Measurements from ENCODE around the gene NUMA1. TPM values are rescaled to one million over a fixed set of nuclear protein-coding genes. Genes with fewer than 3 reads are reported as not detected.

Gene NUMA1
- total RNA-seq, 2 experiments from 2014 or later = 189 to 194 TPM

DNA sequence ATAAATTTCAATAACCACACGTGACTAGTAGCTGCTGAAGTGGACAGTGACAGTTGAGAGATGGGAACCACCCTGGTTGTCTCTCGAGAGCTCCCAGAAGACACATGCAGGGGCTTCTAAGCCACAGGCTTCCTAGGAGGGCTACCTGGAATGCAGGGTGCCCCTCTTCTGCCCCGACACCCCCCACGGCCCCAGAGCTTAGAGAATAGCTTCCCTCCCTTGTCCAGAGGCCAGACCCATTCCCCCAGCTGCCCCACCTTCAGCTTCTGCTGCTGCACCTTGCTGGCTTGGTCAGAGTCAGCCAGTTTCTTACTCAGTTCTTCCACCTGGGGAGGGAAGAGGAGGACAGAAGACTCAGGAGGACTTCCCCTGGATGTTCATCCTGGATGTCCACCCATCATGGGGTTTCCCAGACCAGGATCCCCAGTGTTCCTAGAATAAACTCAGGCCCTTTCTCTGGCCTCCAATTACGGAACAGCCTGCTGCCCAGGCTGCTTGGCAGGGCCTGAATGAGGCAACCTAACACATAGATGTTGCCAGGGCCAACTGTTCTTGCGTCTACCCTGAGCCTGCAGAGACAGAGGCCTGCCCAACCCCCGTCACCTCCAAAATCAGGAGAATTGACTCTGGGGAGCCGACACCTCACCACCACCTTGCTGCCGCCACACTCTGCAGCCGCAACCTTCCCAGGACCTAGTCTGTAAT, 69.7 kb downstream of the NUMA1 start:
- Mint-ChIP-seq H3K9me3 (no peaks in the 10 kb centered on the region), H3K4me3 (no peak overlapping the region), H3K27me3 (ENCODE audit: low read depth) (no peaks in the 10 kb centered on the region), H3K4me1 (ENCODE audit: low read depth) (no peaks in the 10 kb centered on the region), H3K36me3 (ENCODE audit: low read depth) (peaks cover 50% of the 10 kb centered on the region), H3K27ac (no peak overlapping the region)
- CTCF ChIA-PET = no interaction called here
- DNase-seq = no peak
- intact Hi-C loops (cut with micrococcal nuclease) = no loop called here

DNA sequence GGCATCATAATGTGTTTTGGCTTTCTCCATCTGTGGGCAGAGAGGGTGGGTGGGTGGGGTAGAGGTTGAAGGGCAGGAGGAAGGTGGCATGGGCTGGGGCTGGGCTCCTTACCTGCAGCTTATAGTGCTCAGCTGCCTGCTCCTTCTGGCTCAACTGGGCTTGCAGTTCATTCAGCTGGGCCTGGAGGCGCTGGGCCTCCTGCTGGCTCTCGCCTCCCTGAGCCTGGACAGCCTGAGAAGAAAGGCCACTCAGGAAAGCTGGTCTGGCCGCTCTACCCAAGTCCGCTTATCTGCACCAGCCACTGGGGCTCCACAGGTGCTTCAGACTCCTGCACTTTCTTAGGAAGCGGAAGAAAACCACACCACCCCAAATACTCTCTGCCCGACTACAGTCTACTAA, 71.2 kb downstream of the NUMA1 start:
- Mint-ChIP-seq H3K36me3 (ENCODE audit: low read depth) (peaks cover 39% of the 10 kb centered on the region), H3K4me1 (ENCODE audit: low read depth) (no peaks in the 10 kb centered on the region), H3K4me3 (no peak overlapping the region), H3K27me3 (ENCODE audit: low read depth) (no peaks in the 10 kb centered on the region), H3K9me3 (no peaks in the 10 kb centered on the region), H3K27ac (no peak overlapping the region)
- DNase-seq = no peak
- CTCF ChIA-PET = interaction anchor here (0.6 to 1.5 kb wide), 3 partner anchors 10 to 32 kb away, joined by 3 to 5 read pairs (median 4); no protein-coding TSS in a partner anchor
- intact Hi-C loops (cut with micrococcal nuclease) = no loop called here

DNA sequence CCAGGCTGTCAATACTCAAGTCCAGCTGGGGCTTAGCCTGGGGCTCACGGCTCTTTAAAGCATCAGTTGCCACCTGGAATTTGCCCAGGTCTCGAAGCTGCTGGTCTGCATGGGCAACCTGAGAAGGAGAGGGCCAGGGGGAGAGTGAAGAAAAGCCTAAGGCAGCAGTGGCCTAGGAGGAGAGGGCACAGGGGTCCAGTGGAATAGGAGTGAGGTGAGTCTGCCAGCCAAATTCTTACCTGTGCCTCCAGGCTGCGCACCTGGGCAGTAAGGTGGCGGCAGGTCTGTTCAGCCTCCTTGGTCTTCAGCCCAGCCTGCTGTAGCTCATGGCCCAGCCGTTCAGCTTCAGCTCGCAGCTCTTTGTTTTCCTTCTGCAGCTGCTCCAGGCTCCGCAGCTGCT, 71.6 kb downstream of the NUMA1 start:
- CTCF ChIA-PET = interaction anchor here (0.6 to 1.5 kb wide), 3 partner anchors 10 to 32 kb away, joined by 3 to 5 read pairs (median 4); no protein-coding TSS in a partner anchor
- intact Hi-C loops (cut with micrococcal nuclease) = no loop called here
- Mint-ChIP-seq H3K4me1 (ENCODE audit: low read depth) (no peaks in the 10 kb centered on the region), H3K27ac (no peak overlapping the region), H3K27me3 (ENCODE audit: low read depth) (no peaks in the 10 kb centered on the region), H3K4me3 (no peak overlapping the region), H3K9me3 (no peaks in the 10 kb centered on the region), H3K36me3 (ENCODE audit: low read depth) (peaks cover 39% of the 10 kb centered on the region)
- DNase-seq = no peak

DNA sequence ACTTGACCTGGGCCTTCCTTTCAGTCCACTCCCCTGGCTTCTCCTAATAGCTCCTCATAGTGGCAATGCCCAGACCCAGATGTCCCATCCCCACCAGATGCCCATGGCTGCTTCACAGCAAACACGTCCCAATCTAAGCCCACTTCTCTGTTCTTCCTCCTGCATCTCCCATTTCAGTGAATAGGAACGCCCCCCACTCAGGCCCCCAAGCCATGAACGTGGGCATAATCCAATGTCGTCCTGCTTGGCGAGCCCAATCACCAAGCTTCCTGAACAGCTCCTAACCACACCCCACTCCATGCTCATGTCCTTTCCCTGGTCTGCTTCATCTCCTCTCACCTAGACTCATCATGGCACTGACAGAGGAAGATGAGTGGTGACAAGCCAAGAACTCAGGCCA, 72.8 kb downstream of the NUMA1 start:
- H3K36me3 Mint-ChIP-seq (ENCODE audit: low read depth) = peaks cover 36% of the 10 kb centered on the region
- H3K9me3 Mint-ChIP-seq = no peaks in the 10 kb centered on the region
- intact Hi-C loops (cut with micrococcal nuclease) = no loop called here
- H3K27ac Mint-ChIP-seq = no peak overlapping the region
- no peak for DNase-seq
- H3K4me3 Mint-ChIP-seq = no peak overlapping the region
- CTCF ChIA-PET = interaction anchor here (0.7 kb wide), 1 partner anchor 11 kb away, joined by 3 read pairs; no protein-coding TSS in a partner anchor
- no peaks in the 10 kb centered on the region for H3K4me1 Mint-ChIP-seq (ENCODE audit: low read depth)
- no peaks in the 10 kb centered on the region for H3K27me3 Mint-ChIP-seq (ENCODE audit: low read depth)

DNA sequence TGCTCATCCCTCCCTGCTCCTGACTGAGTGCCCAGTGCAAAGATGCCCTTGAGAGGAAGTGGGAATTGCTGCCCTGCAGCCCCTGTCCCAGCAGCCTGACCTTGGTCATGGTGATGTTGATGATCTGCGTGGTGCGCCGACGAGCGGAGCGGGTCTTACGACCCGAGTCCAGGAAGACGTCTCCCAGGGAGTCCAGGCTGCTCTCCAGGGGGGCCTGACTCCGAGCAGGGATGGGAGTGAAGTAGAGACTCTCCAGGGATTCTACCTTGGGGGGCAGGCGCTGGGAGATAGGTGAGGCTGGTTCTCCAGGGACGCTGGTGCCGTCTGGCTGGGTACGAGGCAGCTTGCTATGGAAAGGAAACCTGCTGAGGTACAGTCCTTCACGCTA, 73.3 kb downstream of the NUMA1 start:
- no peak overlapping the region for H3K27ac Mint-ChIP-seq
- H3K9me3 Mint-ChIP-seq = no peaks in the 10 kb centered on the region
- H3K4me1 Mint-ChIP-seq (ENCODE audit: low read depth) = no peaks in the 10 kb centered on the region
- CTCF ChIA-PET = no interaction called here
- no peaks in the 10 kb centered on the region for H3K27me3 Mint-ChIP-seq (ENCODE audit: low read depth)
- H3K36me3 Mint-ChIP-seq (ENCODE audit: low read depth) = peaks cover 36% of the 10 kb centered on the region
- DNase-seq = no peak
- no peak overlapping the region for H3K4me3 Mint-ChIP-seq
- intact Hi-C loops (cut with micrococcal nuclease) = no loop called here

DNA sequence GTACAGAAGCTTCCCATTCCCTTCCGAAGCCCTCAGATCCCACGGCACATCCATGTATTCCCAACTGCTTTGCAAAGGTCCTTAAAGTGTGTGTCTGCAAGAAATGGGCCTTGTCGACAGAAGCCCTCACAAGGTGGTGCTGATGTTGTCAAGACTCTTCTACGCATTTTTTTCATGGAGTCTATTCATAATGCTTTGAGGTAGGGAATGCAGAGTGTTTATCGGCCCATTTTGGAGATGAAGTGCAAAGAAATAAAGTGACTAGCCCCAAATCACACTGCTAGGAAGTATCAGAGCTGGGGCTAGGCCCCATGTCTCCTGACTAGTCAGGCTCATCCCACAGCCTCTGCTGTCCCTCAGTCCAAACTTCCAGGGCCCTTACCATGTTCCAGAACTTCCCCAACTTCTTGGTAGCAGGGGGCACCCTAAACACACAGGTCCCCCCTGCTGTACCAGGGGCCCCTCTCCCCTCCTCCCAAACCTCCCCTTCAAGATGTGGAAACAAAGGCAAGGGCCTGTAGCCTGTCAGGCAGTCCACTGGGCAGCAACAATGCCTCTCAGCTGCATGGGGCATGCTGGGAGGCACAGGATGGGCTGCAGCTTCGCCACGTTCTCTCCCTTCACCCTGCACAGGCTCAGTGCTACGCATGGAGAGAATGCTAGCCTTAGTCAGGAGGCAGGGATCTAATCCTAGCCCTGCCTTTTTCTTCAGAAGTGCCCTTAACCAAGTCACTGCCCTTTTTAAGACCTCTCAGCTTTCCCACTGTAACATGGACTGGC, 73.8 kb downstream of the NUMA1 start:
- no peak overlapping the region for H3K4me3 Mint-ChIP-seq
- H3K27ac Mint-ChIP-seq = peak overlapping the region; percentile 44
- no peaks in the 10 kb centered on the region for H3K4me1 Mint-ChIP-seq (ENCODE audit: low read depth)
- CTCF ChIA-PET = no interaction called here
- DNase-seq = no peak
- intact Hi-C loops (cut with micrococcal nuclease) = no loop called here
- no peaks in the 10 kb centered on the region for H3K27me3 Mint-ChIP-seq (ENCODE audit: low read depth)
- peaks cover 36% of the 10 kb centered on the region for H3K36me3 Mint-ChIP-seq (ENCODE audit: low read depth)
- H3K9me3 Mint-ChIP-seq = no peaks in the 10 kb centered on the region

DNA sequence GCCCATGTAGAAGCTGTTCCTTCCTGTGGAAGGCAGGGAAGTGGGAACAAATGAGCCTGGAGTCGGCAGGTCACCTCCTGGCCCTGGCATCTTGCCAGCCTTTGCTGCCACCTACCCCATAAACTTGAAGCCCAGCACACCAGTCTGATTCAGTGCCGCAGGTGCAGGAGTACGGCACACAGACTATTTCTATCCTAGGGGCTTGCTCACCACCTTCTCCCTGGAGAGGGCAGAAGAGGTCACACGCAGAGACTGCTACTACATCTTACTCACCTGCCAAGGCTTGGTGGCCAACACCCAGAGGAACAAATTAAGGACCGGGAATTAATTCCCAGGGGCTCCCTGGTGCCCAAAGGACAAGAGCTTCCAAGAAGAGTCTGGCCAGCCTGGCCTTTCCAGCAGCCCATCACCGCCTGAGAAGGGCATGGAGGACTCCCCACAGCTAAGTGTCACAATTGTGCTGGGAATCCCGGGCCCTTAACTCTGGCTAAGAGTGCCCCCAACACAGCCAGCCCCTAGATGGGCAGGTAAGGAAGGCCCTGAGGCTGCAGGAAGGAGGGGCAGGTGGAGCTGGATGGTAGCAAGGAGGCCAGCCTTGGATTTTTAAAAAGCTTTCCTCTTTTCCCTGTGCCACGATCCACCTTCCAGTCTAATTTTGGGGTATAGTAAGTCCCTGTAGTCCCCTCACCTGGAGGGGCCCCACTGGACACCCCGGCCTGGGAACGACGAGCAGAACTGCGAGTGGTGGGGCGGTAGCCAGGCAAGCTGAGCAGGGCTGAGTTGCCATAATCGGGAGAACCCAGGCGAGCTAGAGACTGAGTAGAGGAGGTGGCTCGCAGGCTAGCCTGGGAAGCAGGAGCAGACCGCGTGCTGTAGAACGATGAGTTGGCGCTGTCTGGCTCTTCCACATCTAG, 74.7 kb downstream of the NUMA1 start:
- Mint-ChIP-seq H3K4me1 (ENCODE audit: low read depth) (no peaks in the 10 kb centered on the region), H3K4me3 (no peak overlapping the region), H3K36me3 (ENCODE audit: low read depth) (peaks cover 37% of the 10 kb centered on the region), H3K27me3 (ENCODE audit: low read depth) (no peaks in the 10 kb centered on the region), H3K9me3 (no peaks in the 10 kb centered on the region), H3K27ac (peak overlapping the region; percentile 44)
- DNase-seq = no peak
- CTCF ChIA-PET = no interaction called here
- intact Hi-C loops (cut with micrococcal nuclease) = no loop called here

DNA sequence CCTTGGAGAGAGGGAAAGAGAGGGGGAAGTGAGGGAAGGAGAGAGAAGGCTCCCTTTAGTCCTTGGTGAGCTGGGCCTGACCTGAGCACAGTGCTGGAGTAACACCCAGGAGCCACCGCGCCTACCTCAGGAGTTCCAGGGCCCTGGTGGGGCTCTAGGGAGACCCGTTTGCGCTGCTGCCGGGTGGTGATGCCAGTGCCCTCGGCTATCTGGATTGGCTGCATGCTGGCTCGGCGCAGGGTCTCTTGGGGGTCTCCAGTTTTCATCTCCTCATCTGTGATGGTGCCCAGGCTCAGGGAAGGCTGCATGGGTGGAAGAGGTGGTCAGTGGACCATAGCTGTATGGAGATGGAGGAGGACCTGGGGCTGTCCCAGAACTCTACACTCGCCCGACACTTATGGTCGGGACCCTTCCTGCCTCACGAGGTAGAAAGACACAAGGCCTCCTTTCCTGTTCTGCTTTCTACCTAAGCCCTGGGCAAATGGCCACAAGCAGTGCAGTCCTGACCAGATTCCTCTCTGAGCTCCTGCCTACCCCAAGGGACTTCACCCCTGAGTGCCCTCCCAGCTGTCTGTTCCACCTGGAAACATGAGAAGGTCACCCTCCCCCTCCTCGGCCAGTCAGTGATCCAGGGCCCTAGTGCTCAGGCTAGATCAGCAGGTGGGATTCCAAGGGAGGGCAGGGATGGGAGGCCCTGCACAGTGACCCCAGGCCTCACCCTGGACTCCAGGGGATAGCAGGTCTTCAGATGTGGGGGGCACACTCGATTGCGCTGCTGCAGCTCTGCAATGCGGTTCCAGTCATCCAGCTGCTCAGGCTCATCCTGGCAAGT, 75.6 kb downstream of the NUMA1 start:
- H3K27me3 Mint-ChIP-seq (ENCODE audit: low read depth) = no peaks in the 10 kb centered on the region
- peaks cover 38% of the 10 kb centered on the region for H3K36me3 Mint-ChIP-seq (ENCODE audit: low read depth)
- CTCF ChIA-PET = no interaction called here
- intact Hi-C loops (cut with micrococcal nuclease) = no loop called here
- H3K27ac Mint-ChIP-seq = no peak overlapping the region
- peaks cover 5% of the 10 kb centered on the region for H3K4me1 Mint-ChIP-seq (ENCODE audit: low read depth)
- H3K9me3 Mint-ChIP-seq = no peaks in the 10 kb centered on the region
- H3K4me3 Mint-ChIP-seq = no peak overlapping the region
- no peak for DNase-seq

DNA sequence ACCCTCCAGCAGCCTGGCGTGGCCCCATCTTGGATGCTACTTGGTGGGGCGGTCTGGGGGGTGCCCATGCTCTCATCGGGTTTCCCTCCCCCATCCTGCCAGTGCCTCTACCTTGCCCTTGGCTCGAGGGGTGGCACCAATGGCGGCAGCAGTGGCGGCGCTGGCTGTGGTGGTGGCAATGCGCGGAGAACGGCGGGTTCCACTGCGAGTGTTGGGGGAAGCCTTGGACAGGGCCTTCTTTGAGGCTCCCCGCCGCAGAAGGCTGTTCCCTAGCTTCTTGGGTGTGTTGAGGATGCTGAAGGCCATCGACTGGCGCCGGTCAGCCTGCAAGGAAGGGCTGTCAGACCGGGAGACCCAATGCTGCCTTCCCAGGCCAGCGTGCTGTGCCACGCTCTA, 76.6 kb downstream of the NUMA1 start:
- intact Hi-C loops (cut with micrococcal nuclease) = no loop called here
- Mint-ChIP-seq H3K9me3 (no peaks in the 10 kb centered on the region), H3K4me3 (no peak overlapping the region), H3K36me3 (ENCODE audit: low read depth) (peaks cover 37% of the 10 kb centered on the region), H3K27ac (no peak overlapping the region), H3K27me3 (ENCODE audit: low read depth) (no peaks in the 10 kb centered on the region), H3K4me1 (ENCODE audit: low read depth) (peaks cover 15% of the 10 kb centered on the region)
- no peak for DNase-seq
- CTCF ChIA-PET = no interaction called here

DNA sequence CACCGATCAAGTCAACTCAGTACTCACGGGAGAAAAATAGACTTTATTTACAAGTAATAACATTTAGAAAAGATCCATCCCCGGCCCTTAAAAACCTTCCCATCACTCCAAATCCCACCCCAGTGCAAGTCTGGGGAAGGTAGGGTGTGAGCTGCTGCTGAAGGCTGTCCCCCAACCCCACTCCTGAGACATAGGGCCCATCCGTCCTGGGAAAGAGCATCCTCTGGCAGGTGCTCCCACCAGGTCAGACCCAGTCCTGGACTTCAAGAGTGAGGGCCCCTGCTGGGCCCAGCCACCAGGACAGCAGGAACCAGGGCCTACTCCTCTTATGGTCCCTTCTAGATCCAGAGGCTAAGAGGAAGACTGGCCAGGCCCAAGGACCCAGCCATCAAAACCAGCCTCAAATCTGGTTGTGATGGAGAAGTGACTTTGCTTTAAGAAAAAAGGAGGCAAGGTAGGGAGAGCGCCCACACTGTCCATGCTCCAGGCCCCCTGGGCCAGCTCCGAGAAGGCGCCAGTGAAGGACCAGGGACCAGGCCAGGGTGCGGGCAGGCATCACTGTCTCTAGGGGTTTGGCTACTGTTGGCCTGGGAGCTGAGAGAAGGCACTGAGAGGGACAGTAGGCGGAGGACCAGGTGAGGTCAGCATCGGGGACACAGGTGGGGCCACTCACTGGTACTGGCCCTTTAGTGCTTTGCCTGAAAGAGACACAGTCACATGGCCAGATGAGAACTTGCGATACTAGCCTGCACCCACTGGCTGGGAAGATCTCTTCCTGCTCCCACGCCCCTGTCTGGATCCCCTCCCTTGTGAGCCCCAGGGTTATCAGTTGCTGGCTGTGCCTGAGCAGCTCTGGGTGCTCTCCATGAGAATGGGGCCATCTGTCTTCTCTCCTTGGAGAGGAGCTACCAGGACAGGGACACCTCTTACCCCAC, 77.2 kb downstream of the NUMA1 start:
- H3K4me1 Mint-ChIP-seq (ENCODE audit: low read depth) = peaks cover 21% of the 10 kb centered on the region
- CTCF ChIA-PET = no interaction called here
- peaks cover 32% of the 10 kb centered on the region for H3K36me3 Mint-ChIP-seq (ENCODE audit: low read depth)
- H3K9me3 Mint-ChIP-seq = no peaks in the 10 kb centered on the region
- intact Hi-C loops (cut with micrococcal nuclease) = no loop called here
- H3K27ac Mint-ChIP-seq = peak overlapping the region; percentile 37
- no peaks in the 10 kb centered on the region for H3K27me3 Mint-ChIP-seq (ENCODE audit: low read depth)
- no peak for DNase-seq
- no peak overlapping the region for H3K4me3 Mint-ChIP-seq

All from activated naive CD4-positive, alpha-beta T cell treated with anti-CD3 and anti-CD28 coated beads for 36 hours (primary cell).